ENCODE measurements around the gene CCDC124.

GRCh38 chr19:17947815-17948513 lies 15.1 kb downstream of the CCDC124 start:
- TF ChIP-seq CTCF (IDR thresholded peaks at IDR 0.05 in 4 of 5, conservative IDR thresholded peaks at IDR 0.05 in 1 of 5) = no peak
- no peak for TF ChIP-seq POLR2A (IDR thresholded peaks at IDR 0.05)
